Brain microvascular endothelial cell (primary cell): Measurements from ENCODE around the gene FAM3C.

ENCODE experiments used
- DNase-seq: peaks from one replicate; pipeline ENCODE4 v3.0.0-alpha.2; 2020
- H3K27ac ChIP-seq: fragments of 250-450 bp; sonication (Bioruptor Pico); 2 replicates; pipeline ENCODE4 v1.5.1; 2020; ENCODE audit warnings: mild to moderate bottlenecking, moderate library complexity
- H3K27me3 ChIP-seq: fragments of 250-450 bp; sonication (Bioruptor Pico); replicated peaks from 2 replicates; pipeline ENCODE4 v1.5.1; 2020; ENCODE audit warnings: mild to moderate bottlenecking
- H3K36me3 ChIP-seq: fragments of 250-450 bp; sonication (Bioruptor Pico); replicated peaks from 2 replicates; pipeline ENCODE4 v1.5.1; 2020; ENCODE audit warnings: mild to moderate bottlenecking
- H3K4me3 ChIP-seq: 2 replicates; pipeline ENCODE4 v1.5.1; 2011; ENCODE audit warnings: low read depth, mild to moderate bottlenecking, control low read depth, low read length, moderate library complexity
- CTCF ChIP-seq: IDR thresholded peaks from 2 replicates; pipeline ENCODE4 v1.5.1; 2011; ENCODE audit warnings: low read depth, mild to moderate bottlenecking, moderate library complexity, low read length, control low read depth, inconsistent platforms; ENCODE audit errors: missing control alignments
- in situ Hi-C: cut with HindIII; loops from 2 replicates; pipeline ENCODE4 v1.10.0; 2017; ENCODE audit warnings: low sequenced_read_pairs, low pct_ligation_motif_present

Gene FAM3C

GRCh38 chr7:121383235-121383910 lies 12.7 kb downstream of the FAM3C start:
- H3K4me3 ChIP-seq = no peak overlapping the region
- no peaks in the 10 kb centered on the region for H3K27me3 ChIP-seq
- peaks cover 10% of the 10 kb centered on the region for H3K36me3 ChIP-seq
- no peak for DNase-seq
- H3K27ac ChIP-seq = no peak overlapping the region
- no peak for TF ChIP-seq CTCF
- in situ Hi-C loops = no loop called here

GRCh38 chr7:121382473-121382872 lies 13.6 kb downstream of the FAM3C start:
- no peak overlapping the region for H3K4me3 ChIP-seq
- no peak for DNase-seq
- in situ Hi-C loops = no loop called here
- no peaks in the 10 kb centered on the region for H3K27me3 ChIP-seq
- H3K27ac ChIP-seq = no peak overlapping the region
- peaks cover 14% of the 10 kb centered on the region for H3K36me3 ChIP-seq
- no peak for TF ChIP-seq CTCF

- Histone ChIP-seq H3K27me3 (no peaks in the 10 kb centered on the region), H3K4me3 (no peak overlapping the region), H3K27ac (no peak overlapping the region), H3K36me3 (peaks cover 38% of the 10 kb centered on the region)
- TF ChIP-seq CTCF = no peak
- in situ Hi-C loops = no loop called here
- DNase-seq = no peak
These were observed 16.2 kb downstream of the FAM3C start for GRCh38 chr7:121379930-121380329.

- in situ Hi-C loops = no loop called here
- no peak for TF ChIP-seq CTCF
- no peak for DNase-seq
- Histone ChIP-seq H3K4me3 (no peak overlapping the region), H3K27ac (no peak overlapping the region), H3K36me3 (peaks cover 47% of the 10 kb centered on the region), H3K27me3 (no peaks in the 10 kb centered on the region)
These were observed 19.1 kb downstream of the FAM3C start for GRCh38 chr7:121376979-121377378.

GRCh38 chr7:121373177-121373576 lies 22.9 kb downstream of the FAM3C start:
- Histone ChIP-seq H3K36me3 (peaks cover 54% of the 10 kb centered on the region), H3K27ac (no peak overlapping the region)

More at GRCh38 chr7:121373177-121373576, 22.9 kb downstream of the FAM3C start:
- no peak for DNase-seq
- Histone ChIP-seq H3K27me3 (no peaks in the 10 kb centered on the region), H3K4me3 (no peak overlapping the region)
- in situ Hi-C loops = loop anchor here (25.0 kb wide), 1 partner anchor 164 kb away; no protein-coding TSS in a partner anchor
- TF ChIP-seq CTCF = no peak
